NB4 (cell line): ENCODE measurements around the gene SLFN14.

Source experiments
- POLR2A ChIP-seq: IDR thresholded peaks from 2 replicates; pipeline ENCODE4 v1.6.1; 2011; ENCODE audit warnings: mild to moderate bottlenecking; ENCODE audit not compliant: insufficient read length; ENCODE audit errors: extremely low read depth
- TF ChIP-seq, protein P1 (sequence below): IDR thresholded peaks from one replicate; pipeline ENCODE4 v1.5.1; 2012; ENCODE audit warnings: low read depth, low read length
- TF ChIP-seq, protein P2 (sequence below): IDR thresholded peaks from 2 replicates; pipeline ENCODE4 v1.6.1; 2011; ENCODE audit warnings: low read depth, low read length

DNA sequence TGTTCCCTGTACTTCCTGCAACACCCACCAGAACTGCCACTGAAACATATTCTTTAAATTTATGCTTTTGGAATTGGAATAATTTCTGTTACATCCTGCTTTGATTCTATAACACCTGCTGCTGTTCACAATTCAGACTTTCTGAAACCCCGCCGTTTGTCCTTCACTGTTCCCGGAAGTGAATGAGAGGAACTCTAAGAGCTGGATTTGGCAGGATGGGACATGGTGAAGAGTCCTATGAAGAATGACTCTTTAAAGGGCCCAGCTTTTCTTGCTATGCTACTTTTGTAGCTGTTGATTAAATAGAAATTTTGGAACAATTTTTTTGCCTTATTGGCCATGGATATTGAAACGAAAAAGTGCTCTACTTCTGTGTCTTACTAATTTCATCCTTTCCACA, 35.5 kb upstream of the SLFN14 start:
- TF ChIP-seq, protein P1, sequence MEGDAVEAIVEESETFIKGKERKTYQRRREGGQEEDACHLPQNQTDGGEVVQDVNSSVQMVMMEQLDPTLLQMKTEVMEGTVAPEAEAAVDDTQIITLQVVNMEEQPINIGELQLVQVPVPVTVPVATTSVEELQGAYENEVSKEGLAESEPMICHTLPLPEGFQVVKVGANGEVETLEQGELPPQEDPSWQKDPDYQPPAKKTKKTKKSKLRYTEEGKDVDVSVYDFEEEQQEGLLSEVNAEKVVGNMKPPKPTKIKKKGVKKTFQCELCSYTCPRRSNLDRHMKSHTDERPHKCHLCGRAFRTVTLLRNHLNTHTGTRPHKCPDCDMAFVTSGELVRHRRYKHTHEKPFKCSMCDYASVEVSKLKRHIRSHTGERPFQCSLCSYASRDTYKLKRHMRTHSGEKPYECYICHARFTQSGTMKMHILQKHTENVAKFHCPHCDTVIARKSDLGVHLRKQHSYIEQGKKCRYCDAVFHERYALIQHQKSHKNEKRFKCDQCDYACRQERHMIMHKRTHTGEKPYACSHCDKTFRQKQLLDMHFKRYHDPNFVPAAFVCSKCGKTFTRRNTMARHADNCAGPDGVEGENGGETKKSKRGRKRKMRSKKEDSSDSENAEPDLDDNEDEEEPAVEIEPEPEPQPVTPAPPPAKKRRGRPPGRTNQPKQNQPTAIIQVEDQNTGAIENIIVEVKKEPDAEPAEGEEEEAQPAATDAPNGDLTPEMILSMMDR = no peak
- TF ChIP-seq, protein P2, sequence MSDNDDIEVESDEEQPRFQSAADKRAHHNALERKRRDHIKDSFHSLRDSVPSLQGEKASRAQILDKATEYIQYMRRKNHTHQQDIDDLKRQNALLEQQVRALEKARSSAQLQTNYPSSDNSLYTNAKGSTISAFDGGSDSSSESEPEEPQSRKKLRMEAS = no peak
- no peak for TF ChIP-seq POLR2A
